GM18502 (cell line): Measurements from ENCODE around the gene LRRTM1.

Source experiments
- ATAC-seq: cut with Tn5 transposase; IDR thresholded peaks from one replicate; pipeline ENCODE4 v1.9.1; 2021; ENCODE audit warnings: mild to moderate bottlenecking; ENCODE audit not compliant: unreplicated experiment, poor library complexity

LRRTM1 gene, protein sequence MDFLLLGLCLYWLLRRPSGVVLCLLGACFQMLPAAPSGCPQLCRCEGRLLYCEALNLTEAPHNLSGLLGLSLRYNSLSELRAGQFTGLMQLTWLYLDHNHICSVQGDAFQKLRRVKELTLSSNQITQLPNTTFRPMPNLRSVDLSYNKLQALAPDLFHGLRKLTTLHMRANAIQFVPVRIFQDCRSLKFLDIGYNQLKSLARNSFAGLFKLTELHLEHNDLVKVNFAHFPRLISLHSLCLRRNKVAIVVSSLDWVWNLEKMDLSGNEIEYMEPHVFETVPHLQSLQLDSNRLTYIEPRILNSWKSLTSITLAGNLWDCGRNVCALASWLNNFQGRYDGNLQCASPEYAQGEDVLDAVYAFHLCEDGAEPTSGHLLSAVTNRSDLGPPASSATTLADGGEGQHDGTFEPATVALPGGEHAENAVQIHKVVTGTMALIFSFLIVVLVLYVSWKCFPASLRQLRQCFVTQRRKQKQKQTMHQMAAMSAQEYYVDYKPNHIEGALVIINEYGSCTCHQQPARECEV

DNA sequence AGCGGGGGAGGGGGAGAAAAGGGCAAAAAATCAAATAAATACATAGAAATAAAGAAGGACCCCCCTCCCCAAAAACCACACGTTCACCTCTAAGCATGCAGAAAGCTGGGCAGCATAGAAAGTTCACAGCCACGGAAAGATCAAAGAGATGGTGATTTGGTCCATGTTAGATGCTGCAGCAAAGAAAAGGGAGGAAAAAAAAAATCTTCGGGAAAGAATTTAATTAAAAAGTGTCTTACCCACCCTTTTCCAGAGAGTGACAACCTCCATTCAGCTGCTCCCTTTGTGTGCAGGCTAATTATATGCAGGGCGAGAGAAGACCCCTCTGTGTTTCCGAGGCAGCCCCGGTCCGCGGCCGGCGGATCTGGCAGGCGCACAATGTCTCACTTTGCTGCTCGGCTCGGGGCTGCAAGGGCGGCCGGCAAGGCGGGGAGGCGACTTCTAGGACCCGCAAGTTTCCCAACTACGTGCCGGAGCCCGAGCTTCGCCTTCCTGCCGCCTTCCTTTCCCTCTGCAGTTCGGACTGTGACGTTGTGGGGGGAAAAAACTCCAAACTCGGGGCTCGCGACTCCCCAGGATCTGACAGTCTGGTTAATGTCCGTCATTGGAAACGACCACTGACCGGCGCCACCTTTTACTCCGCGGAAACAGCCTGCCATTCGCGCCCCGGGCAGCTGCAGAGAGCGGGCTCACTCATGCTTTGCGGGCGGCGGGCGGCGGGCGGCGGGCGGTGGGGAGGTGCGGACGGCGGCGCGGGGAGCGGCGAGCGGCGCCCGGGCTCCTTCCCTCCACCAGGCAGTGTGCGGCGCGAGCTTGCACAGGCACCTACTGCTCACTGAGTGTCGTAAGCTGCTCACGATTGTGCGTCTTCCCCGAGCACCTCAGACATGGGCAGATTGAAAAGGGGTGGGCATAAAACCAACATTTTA is at the start of gene LRRTM1:
LRRTM1 (minus strand) TSS at position 844 of the 929 bp plus-strand sequence. CDS start 933 bp downstream, outside the sequence.
- no peak for ATAC-seq

DNA sequence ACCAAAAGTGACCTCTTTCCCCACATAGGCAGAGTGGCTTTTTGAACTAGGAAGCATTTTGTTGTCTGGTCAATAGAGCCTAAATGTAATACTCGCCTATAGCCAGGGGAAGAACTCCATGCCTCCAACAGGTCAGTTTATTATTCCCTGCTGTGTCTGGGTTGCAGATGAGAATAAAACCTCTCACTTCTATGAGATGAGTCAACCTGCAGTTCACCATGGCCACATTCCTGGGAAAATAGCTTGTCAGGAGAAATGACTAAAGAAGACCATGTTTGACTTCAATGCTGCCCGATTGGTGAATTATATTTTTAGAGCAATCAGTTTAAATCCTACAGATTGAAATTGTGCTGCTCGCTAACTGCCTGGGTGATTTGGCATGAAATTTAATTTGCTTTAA is 46.7 kb upstream of the LRRTM1 start:
- ATAC-seq = no peak

DNA sequence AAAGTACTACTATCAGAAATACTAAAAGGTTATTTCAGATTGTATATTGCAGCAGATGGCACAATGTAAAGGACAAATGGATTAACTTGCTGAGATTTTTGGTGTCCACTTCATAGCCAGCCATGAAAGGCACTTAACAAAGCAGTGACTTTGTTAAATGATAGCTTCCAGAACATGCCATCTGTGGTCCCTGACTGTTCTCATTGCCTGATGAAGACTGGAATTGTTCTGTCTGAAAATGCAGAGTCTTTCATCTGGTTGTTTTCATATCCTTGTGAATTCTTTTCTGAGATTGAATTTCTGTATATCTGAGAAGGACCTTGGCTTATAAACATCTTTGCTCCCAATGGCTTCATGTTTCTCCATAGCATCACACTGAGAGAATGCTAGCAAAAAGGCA is 44.4 kb upstream of the LRRTM1 start:
- no peak for ATAC-seq

DNA sequence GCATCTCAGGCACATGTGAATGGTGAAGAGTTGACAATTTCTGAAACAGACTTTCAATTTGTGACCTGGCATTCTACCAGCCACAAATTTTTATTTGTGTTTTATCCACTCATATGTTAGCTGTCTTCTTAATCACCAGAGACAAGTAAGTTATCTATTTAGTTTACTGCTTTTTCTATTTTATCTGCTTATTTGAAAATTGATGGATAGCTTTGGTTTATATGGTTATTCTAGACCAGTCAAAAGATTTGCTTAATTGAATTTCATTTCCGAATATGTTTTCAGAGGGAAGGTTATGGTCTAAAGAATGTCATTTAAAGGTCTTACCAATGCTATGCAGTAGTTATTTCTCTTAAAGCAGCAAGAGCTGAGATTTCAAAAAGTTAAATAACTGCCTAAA is 43.5 kb upstream of the LRRTM1 start:
- no peak for ATAC-seq

DNA sequence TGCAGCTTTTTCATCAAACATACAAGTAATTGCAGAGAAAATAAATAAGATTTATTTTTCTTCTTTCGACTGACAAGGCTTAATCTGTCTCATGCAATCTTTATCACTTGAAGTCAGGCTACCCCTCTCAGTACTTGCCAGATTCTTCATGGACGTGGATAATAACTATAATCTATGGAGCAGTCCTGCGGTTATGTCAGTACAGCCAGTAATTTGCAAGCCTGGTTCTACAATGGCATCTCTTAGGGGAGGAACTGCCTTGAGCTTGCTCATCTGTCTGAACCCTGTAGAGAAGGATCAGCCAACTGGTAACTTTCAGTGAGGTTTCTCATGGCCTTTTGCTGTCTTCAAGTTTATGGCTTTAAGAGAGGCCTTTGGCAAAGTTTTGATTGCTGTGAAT is 35.5 kb upstream of the LRRTM1 start:
- ATAC-seq = no peak

DNA sequence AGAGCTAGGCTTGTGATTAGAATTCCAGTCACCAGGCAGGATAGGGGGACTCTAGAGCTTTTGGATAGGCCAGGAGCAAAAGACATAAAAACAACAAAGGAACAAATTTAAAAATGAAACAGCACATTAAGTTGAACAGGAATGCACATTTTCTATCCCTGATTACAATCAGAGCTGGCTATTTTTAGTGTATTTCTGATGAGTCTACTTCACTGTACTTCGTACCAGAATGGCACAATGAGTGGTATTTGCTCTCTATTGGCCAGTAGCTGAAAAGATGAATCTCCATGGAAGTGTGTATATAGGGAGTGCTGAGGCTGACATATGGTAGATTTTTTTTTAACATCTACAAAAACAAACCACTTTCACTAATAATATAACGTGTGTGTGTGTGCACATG is 34.2 kb upstream of the LRRTM1 start:
- no peak for ATAC-seq

DNA sequence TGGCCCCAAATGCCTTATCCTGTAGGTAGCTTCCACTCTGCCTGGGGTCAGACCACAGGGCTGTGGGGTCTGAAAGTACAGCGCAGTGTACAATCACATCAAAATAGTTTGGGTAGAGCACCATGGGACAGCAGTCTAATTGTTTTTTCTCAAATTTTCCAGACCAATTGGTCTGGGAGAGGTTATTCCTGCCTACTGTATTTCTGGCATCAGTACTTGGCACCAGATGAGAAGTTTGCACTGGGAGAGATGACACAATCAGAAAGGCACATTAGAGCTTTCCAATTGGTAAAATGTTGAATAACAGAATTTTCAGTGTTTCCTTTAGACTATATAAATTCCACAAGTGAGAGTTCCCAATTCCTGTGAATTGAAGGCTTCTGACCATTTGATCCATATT is 30.9 kb upstream of the LRRTM1 start:
- ATAC-seq = no peak

DNA sequence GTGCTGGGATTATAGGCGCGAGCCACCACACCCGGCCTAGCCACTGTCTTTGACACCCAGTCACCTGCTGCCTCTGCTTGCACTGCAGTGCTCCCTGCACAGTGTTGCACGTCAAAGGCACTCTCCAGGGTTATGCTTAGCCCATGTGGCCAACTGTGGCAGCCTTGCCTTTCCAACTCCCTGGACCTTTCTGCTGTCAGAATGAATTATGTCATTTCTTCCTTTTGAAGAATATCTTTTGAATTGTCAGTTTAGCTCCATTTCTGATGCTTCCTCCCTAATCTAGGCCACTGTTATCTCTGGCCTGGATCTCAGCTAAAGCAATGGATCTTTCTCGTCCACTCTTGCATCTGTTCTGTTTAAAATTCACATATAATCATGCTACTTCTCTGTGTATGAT is 29.3 kb upstream of the LRRTM1 start:
- ATAC-seq = no peak

DNA sequence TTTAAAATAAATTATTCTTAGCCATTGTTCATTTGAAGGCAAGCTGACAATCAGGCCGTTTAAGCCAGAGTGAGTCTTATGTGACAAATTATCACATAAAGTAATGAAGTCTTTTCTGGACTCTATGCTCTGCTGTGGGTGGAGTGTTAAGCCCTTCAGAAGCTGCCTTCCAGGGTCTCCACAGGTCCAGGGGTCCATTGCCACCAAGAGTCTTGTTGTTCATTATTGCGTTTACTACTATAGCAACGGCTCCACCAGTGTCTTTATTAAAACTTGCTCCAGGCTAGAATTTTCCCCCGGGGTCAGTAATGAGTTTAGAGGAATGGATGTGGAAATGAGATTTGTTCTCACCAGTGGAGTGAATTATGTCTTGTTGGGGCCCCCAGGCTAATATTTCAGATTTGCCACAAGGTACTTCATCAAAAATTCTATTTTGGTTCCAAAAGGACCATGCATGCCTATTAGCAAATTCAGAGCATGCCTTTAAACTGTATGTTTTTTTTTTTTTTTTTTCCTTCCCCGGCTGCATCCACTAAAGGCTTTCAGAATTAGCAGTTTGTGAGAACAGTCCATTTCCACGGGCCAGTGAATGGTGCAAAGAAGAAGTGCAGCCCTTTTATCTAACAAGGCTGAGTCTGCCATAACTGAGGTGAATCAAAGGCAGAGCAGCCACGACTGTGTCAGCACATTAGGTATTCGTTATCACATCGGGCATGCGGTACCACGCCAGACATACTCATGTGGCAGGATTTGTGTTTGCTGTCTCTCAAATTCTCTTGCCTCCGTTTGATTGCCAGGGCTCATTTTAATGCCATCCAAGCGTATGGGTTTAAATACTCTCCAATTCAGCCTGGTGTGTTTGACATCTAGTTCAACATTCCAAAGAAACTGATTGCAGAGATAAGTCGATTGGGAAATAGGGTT is 26.2 kb upstream of the LRRTM1 start:
- no peak for ATAC-seq

DNA sequence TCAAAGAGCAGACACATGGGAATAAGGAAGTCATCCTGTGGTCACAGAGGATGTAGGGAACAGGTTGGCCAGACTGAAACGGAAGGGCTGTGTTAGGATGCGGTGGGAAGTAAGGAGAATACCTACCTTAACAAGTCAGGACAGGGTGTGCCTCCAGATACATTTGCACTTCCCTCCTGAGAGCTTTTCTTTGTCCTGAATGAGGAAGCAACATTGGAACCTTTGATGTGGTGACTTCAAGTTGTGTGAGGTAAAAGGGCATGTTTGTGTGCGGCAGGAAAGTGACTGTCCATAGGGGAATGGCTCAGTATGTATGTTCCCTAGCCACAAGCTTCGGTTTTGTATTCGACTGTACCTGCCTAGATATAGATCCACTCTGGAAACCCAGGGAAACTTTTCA is 24.9 kb upstream of the LRRTM1 start:
- ATAC-seq = no peak

DNA sequence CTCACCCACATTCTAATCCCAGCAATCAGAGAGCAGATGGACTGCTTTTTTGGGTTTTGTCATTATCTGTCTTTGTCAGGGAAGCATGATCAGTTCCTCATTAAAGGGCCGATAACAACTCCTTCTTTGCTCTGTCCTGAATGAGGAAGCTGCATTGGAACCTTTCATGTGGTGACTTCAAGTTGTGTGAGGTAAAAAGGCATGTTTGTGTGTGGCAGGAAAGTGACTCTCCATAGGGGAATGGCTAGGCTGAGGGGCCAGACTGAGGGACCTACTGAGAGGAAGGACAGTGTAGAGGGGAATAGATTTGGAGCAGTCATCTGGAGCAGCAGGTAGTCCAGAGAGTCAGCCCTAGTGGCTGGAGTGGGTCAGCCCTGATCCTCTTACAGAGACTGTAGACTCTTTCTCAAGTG is 23.6 kb upstream of the LRRTM1 start:
- ATAC-seq = no peak

DNA sequence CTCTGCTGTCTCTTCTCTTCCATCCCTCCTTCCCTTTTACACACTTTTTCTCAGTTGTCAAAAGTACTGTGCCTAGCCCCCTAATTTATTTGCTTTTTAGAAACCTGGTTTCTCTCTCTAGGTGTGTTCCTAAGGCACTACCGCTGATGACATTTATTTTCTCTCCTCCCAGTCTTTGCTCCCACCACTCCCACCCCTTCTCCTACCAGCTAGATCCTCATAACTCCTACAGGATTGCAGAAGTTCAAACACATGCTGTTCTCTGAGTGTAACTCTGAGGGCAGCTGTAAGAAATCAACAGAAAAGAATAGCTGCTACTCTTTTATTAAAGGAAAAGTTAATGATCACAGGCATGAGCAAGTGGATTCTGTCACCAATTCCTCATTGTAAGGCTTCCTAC is 22.3 kb upstream of the LRRTM1 start:
- no peak for ATAC-seq

DNA sequence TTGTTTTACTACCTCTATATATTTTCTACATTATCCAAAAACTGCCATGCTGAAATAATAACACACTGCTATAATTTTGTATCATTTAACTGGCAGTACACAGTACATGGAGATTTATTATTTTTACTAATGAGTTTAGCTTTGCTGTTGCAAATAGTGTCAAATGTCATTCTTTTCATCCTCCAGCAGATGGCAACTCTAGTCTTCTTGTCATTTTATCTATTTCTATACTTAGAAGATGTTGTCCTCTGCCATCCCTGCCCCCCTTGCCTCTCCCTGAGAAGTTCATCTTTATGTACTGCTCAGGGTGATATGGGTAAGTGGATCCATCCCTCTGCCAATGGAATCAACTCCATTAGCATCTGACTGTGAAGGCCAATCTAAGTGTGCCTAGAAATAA is 21.7 kb upstream of the LRRTM1 start:
- ATAC-seq = peak; percentile 66

DNA sequence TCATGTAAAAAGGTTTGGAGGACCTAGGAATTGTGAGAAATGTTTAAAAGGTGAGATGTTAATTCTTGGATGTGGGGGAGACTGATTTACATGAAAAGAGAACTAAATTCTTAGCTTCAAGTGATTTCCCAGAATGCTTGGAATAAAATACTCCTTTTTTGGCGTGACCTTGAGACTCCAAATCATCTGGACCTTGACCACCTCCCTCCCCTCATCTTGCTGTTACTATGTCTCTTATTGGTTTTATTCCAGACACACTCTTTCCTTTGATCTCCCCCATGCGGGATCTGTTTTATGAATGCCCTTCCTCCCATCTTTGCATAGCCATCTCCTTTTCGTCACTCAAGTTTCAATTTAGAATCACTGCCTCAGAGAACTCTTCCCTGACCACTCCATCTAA is 20.0 kb upstream of the LRRTM1 start:
- ATAC-seq = no peak

DNA sequence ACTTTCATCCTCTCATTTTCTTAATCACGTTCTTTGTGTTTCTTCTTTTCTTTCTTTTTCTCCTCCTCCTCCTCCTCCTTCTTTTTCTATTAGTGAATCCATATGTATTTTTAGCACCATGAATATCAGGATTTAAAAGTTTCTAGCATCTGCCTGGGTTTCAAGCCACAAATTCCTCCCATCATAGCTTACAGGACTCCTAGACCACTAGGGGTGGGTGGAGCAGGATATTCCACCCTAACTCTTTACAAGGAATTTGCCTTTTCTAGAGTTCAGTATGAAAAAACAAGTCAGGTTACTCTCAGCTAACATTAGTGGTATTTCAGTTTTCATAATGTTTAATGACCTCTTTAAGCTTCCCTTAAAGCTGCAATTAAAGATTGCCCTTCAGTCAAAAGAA is 19.1 kb upstream of the LRRTM1 start:
- ATAC-seq = no peak

DNA sequence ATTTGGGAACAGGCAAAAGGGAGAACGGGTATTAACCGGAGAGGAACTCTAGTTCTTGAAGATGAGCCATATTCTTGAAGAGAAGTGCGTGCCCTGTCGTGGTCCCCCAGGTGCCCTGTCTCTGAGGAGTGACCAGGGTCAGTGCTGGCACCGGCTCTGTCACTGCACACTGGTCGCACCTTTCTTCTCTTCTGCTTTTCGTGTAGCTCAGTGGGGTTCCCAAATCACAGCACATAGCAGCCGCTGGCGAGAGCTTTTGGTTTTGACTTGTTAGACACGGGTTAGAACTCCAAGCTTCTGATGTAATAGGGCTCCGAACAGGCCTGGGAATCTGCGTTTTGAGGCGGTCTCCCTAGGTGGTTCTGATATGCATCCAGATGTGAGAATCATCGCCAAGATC is 18.4 kb upstream of the LRRTM1 start:
- no peak for ATAC-seq

DNA sequence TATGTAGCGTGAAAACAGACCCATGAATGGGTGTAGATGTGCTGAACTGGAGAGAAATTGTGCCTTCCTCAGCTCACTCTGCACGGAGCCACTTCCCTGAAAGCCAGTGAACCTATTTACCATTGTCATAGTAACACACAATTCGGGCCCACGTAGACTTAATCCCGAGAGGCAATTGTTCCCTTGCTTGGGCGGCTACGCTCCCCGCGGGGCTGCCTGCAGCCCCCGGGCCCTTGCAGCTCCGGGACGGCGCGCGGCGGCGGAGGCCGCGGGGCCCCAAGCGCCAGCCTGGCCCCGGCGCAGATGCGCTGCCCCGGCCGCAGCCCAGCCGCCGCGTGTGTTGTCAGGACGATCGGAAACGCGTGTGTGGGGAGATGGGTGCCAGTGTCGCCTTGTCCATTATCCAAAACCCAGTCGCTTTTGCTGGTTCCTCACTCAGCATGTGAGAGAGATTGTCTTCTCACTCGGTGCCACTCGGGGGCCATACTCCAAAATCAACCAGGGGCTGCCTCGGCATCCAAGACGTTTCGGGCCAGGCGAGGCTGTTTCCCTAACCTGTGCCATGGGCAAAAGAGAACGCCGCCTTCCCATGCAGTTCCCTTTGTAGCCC is 17.9 kb upstream of the LRRTM1 start:
- ATAC-seq = no peak

DNA sequence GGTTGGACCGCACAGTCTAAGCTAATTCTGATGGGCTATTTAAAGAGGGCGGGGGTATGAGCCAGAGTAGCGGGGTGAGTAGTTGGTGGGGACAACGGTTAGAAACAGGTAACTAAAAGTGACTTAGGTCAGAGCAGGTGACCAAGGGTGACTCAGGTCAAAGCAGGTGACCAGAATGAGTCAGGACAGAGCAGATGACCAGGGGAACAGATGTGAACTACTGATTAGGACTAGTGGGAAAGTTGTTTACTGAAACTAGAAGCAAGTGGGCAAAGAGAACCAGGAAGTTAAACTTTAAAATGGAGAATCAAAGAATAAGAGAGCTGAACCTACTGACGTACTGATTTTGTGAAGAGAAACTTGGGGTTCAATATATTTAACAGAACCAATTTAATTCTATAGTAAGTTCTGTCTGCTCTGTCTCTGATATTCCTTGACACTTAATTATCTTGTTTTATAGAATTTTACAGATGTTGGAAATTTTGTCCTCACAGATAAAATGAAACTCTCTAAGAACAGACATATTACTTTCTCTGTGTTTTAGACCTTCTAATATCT is 7.8 kb upstream of the LRRTM1 start:
- ATAC-seq = no peak

DNA sequence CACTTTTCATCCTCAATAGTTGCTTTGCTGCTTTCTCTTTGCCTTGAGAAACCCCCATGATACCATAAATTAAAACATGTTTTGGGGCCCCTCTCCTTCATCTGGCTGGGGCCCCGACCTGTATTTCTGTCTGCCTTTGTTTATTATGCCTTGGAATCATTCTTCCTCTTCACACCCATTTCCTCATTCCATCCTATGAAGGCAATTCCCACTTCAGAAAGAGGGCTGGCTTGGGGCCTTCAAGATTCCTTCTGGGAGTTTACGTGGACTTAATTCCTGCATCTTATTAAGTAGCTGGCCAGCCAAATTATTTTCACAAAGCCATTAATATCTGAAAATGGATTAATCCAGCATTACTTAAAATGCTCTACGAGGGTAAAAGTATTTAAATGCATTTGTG is 6.8 kb upstream of the LRRTM1 start:
- ATAC-seq = no peak
